22Rv1 (cell line): Measurements from ENCODE around the gene CCNT2.

Source experiments
- ZFX ChIP-seq: fragments of 450-650 bp; IDR thresholded peaks from 2 replicates; pipeline ENCODE4 v1.6.1; 2017; ENCODE audit warnings: antibody characterized with exemption, borderline replicate concordance
- TF ChIP-seq, protein P1 (sequence below): fragments of 450-650 bp; IDR thresholded peaks from 2 replicates; pipeline ENCODE4 v1.5.1; 2017; ENCODE audit warnings: mild to moderate bottlenecking

DNA sequence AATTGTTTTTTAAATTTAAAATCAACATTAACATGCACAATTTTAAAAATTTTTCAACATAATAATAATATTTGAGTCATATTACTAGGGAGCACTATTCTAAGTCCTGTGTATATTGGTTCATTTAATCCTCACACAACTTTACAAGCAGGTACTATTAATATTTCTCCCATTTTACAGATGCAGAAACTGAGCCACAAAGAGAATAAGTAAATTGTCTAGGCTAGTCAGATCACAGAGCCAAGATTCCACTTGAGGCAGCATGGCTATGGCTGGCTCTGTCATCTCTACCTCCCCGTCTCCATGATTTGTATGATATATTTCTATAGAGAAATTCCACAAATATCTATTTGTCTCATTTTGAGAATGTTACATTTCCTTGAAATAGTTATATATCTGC, 15.1 kb downstream of the CCNT2 start:
- TF ChIP-seq, protein P1, sequence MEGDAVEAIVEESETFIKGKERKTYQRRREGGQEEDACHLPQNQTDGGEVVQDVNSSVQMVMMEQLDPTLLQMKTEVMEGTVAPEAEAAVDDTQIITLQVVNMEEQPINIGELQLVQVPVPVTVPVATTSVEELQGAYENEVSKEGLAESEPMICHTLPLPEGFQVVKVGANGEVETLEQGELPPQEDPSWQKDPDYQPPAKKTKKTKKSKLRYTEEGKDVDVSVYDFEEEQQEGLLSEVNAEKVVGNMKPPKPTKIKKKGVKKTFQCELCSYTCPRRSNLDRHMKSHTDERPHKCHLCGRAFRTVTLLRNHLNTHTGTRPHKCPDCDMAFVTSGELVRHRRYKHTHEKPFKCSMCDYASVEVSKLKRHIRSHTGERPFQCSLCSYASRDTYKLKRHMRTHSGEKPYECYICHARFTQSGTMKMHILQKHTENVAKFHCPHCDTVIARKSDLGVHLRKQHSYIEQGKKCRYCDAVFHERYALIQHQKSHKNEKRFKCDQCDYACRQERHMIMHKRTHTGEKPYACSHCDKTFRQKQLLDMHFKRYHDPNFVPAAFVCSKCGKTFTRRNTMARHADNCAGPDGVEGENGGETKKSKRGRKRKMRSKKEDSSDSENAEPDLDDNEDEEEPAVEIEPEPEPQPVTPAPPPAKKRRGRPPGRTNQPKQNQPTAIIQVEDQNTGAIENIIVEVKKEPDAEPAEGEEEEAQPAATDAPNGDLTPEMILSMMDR = no peak
- no peak for TF ChIP-seq ZFX
